Measurements from ENCODE around the gene ETDB.

GRCh38 chrX:135168486-135168885 lies 48.2 kb upstream of the ETDB start:
- TF ChIP-seq NFE2L2 (IDR thresholded peaks at IDR 0.05; ENCODE audit: low read depth, low read length) (no peak), CTCF (conservative IDR thresholded peaks at IDR 0.05; ENCODE audit: low read depth, low read length) (no peak), BHLHE40 (IDR thresholded peaks at IDR 0.05; ENCODE audit: low read depth, low read length) (no peak), POLR2A (IDR thresholded peaks at IDR 0.05; ENCODE audit: low read depth, low read length) (no peak), CEBPB (IDR thresholded peaks at IDR 0.05; ENCODE audit: low read depth, low read length) (0 out of 2 replicates have a peak, but pooled peaks have one; percentile 3), USF2 (IDR thresholded peaks at IDR 0.05; ENCODE audit: low read depth, low read length) (no peak), RCOR1 (IDR thresholded peaks at IDR 0.05; ENCODE audit: insufficient replicate concordance, low read length) (no peak), RFX5 (IDR thresholded peaks at IDR 0.05; ENCODE audit: low read depth, low read length) (no peak), MXI1 (IDR thresholded peaks at IDR 0.05; ENCODE audit: borderline replicate concordance, low read depth, low read length) (no peak)

Measured in IMR-90 (cell line).